A549 treated with DMSO at 1 μM for 4 hours (cell line): Measurements from ENCODE around the gene OR1F1. TPM values are rescaled to one million over a fixed set of nuclear protein-coding genes. Genes with fewer than 3 reads are reported as not detected.

Source experiments
- total RNA-seq: library from RNA; stranded (reverse); fragments of 200-300 nt; extraction: Qiagen RNA extraction; gene quantifications from 5 replicates; pipeline ENCODE4 v1.2.3, GENCODE V29; 2022; ENCODE audit warnings: low read depth

Gene OR1F1
- 0.44 to 0.59 TPM (median 0.53 TPM) in 5 replicates for total RNA-seq

DNA sequence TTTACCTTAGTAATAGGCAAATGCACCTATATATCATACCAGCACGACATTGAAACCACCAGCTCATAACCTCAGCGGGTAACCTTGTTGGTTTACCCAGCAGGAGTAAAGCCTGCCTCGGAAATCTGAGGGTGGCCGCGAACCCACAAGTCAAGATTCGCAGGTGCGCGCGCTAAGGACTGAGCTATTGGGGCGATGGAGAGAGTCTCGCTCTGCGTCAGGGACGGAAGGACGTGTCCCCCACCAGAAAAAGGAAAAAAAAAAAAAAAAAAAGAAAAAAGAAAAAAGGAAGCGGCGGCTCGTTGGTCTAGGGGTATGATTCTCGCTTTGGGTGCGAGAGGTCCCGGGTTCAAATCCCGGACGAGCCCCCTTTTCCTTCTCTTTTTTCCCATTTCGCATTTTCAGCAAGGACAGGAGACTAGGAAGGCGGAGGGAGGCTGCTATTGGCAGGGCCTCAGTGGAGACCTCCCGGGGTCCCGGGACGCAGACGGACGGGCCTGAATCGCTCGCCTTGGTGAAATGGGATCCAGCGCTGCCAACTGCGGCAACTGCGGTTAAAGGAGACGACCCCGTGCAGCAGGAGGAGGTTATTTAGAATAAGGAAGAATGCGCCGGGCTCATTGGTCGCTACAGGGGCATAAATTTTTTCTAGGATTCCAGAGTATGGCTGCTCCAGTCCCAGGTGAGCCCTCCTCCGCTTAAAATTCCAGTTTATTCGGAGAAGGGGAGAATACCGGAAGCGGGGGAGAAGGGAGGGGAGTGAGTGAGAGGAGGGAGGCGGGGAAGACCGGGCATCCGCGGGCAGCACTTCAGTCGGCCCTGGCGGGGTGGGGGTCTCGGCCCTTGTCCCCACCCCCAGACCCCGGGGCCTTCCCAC lies at the start of gene OR1F1:
Gene OR1F1, plus strand, starts transcription at position 407 of the 877 bp plus-strand sequence.

DNA sequence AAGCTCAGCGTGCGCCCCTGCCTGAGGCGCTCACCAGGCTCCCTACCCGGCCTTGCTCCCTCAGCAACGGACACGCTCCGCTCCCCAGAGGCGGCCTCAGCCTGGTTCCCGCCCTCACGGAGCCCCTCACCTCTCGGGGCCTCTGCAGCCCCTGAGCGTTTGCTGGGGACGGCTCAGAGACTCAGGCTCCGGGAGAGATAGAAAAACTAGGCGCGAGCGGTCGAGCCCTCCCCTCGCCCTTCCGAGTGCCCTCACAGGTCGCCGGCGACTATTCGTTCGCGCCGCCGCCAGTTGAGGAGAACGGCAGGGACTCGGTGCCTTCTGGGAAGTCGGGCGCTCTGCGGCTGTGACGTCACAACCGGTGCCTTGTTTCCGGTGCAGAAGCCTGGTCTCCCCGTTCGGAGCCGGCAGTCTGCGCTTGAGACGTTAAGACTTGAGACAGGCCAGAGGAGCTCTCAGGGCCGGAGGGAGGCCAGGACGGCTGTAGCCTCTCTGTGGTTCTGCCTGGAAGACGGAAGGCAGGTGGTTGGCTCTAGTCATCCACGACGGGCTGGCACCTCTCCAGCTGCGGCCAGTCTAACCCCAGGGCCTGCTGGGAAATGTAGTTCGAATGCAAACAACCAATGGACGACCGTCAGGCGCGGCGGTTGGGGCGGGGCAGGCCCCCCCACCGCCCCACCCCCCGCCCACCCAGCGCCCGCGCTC lies 47.0 kb downstream of the OR1F1 start, which contains the start of gene ZNF200:
Gene ZNF200, minus strand, starts transcription at position 302 of the 705 bp plus-strand sequence. CDS start 1,403 bp downstream, outside the sequence.

Other genes starting within 250 kb of the OR1F1 start
- 1.1 to 2.8 TPM (median 2.0 TPM) in 5 replicates for gene KREMEN2, start 223.9 kb upstream of the OR1F1 start, total RNA-seq
- 34.1 to 44.1 TPM (median 38.0 TPM) in 5 replicates for gene PAQR4, start 218.9 kb upstream of the OR1F1 start, total RNA-seq
- gene PKMYT1, start 207.8 kb upstream of the OR1F1 start, total RNA-seq = 69.3 to 97.7 TPM (median 85.3 TPM) in 5 replicates
- gene CLDN9, start 175.3 kb upstream of the OR1F1 start, total RNA-seq = 0.33 to 0.59 TPM (median 0.49 TPM) in 5 replicates
- 0.17 to 0.82 TPM (median 0.40 TPM) in 5 replicates for gene CLDN6, start 170.0 kb upstream of the OR1F1 start, total RNA-seq
- 584 to 710 TPM (median 600 TPM) in 5 replicates for gene TNFRSF12A, start 167.8 kb upstream of the OR1F1 start, total RNA-seq
- gene HCFC1R1, start 164.3 kb upstream of the OR1F1 start, total RNA-seq = 206 to 241 TPM (median 224 TPM) in 5 replicates
- gene THOC6, start 164.2 kb upstream of the OR1F1 start, total RNA-seq = 24.1 to 38.0 TPM (median 33.0 TPM) in 5 replicates
- gene BICDL2, start 151.3 kb upstream of the OR1F1 start, total RNA-seq = not detected in 5 replicates
- 0.69 to 1.1 TPM (median 0.78 TPM) in 5 replicates for gene MMP25, start 141.6 kb upstream of the OR1F1 start, total RNA-seq
- 22.5 to 31.8 TPM (median 27.0 TPM) in 5 replicates for gene IL32, start 122.6 kb upstream of the OR1F1 start, total RNA-seq
- 0.08 TPM in 1 of 5 replicates, not detected in the others for gene ZSCAN10, start 88.9 kb upstream of the OR1F1 start, total RNA-seq
- gene ZNF205, start 75.6 kb upstream of the OR1F1 start, total RNA-seq = 10.9 to 15.0 TPM (median 12.1 TPM) in 5 replicates
- gene ZNF213, start 53.2 kb upstream of the OR1F1 start, total RNA-seq = 8.2 to 13.3 TPM (median 11.1 TPM) in 5 replicates
- gene ZNF200, start 47.0 kb downstream of the OR1F1 start, total RNA-seq = 8.6 to 11.7 TPM (median 9.0 TPM) in 5 replicates
- gene MEFV, start 68.4 kb downstream of the OR1F1 start, total RNA-seq = not detected in 5 replicates
- 35.3 to 44.6 TPM (median 37.6 TPM) in 5 replicates for gene ZNF263, start 95.3 kb downstream of the OR1F1 start, total RNA-seq
- gene TIGD7, start 117.2 kb downstream of the OR1F1 start, total RNA-seq = 1.3 to 1.8 TPM (median 1.5 TPM) in 5 replicates
- gene ZNF75A, start 117.3 kb downstream of the OR1F1 start, total RNA-seq = 10.0 to 12.5 TPM (median 12.1 TPM) in 5 replicates
- gene OR2C1, start 167.7 kb downstream of the OR1F1 start, total RNA-seq = not detected in 5 replicates
- gene ZSCAN32, start 212.8 kb downstream of the OR1F1 start, total RNA-seq = 11.9 to 18.2 TPM (median 16.2 TPM) in 5 replicates
- gene ZNF174, start 213.0 kb downstream of the OR1F1 start, total RNA-seq = 13.0 to 15.2 TPM (median 14.7 TPM) in 5 replicates